ENCODE results near the gene MESP1.

DNA sequence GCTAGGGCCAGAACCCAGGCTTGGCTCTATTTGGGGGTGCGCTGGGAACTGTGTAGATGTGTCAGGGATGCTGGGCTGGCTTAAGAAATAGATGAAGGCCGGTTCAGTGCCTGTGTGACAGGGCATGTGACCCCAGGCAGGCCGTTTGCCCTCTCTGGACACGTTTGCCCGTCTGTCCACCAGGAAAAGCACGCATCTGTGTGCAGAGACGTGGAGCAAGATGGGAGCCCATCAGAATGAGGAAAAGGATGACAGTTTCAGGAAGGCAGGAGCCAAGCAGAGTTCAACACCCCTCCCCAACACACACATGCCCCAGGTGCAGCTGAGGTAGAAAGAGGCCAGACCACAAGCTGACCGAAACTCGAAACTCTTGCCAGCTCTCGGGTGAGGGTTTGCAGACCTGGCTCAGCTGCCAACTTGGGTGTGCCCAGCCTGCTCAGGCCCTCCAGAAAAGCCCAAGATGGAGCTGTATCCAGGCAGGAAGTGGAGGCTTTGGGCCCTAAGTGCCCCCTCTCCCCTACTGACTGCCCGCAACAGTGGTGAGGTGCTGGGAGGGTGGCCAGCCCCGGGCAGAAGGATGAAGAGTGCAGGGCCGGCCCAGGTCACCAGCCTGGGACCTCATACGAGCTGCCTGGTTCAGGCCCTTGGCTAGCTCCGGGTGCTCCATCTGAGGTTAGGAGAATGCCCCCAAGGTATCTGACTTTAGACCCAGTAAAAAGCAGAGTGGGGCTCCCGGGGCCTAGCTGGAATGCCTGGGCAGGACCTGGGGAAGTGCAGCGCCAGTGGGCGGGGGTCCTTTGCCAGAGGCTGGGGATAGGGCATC lies 10.2 kb upstream of the MESP1 start:
- TF ChIP-seq POLR2AphosphoS5 (IDR thresholded peaks at IDR 0.05; ENCODE audit: borderline replicate concordance, low read depth, low read length) (no peak), EZH2 (IDR thresholded peaks at IDR 0.05) (no peak), FOXP2 (optimal IDR thresholded peaks at IDR 0.05; ENCODE audit: control extremely low read depth, extremely low read length, insufficient read depth) (no peak)
